Mesendoderm (in vitro differentiated cells): Measurements from ENCODE around the gene PTH.

Source experiments
- DNase-seq: peaks from one replicate; pipeline ENCODE4 v3.0.0; 2013
- H2AK5ac ChIP-seq: 2 replicates; pipeline ENCODE4 v1.6.1; 2013; ENCODE audit warnings: low read length, inconsistent platforms
- H2BK120ac ChIP-seq: 2 replicates; pipeline ENCODE4 v1.6.1; 2013; ENCODE audit warnings: low read depth, mild to moderate bottlenecking, low read length, moderate library complexity, mixed read lengths
- H2BK15ac ChIP-seq: replicated peaks from 2 replicates; pipeline ENCODE4 v1.6.1; 2013; ENCODE audit warnings: low read depth, mild to moderate bottlenecking, moderate library complexity
- H2BK5ac ChIP-seq: 2 replicates; pipeline ENCODE4 v1.6.1; 2013; ENCODE audit warnings: low read length, inconsistent platforms
- H3K18ac ChIP-seq: 2 replicates; pipeline ENCODE4 v1.6.1; 2013; ENCODE audit warnings: mild to moderate bottlenecking, low read length, mixed read lengths
- H3K23ac ChIP-seq: one replicate; pipeline ENCODE4 v1.6.1; 2013; ENCODE audit warnings: low read length
- H3K27ac ChIP-seq: 2 replicates; pipeline ENCODE4 v1.5.1; 2013; ENCODE audit warnings: low read depth, mild to moderate bottlenecking, inconsistent platforms, low read length, moderate library complexity
- H3K27me3 ChIP-seq: 2 replicates; pipeline ENCODE4 v1.6.1; 2013; ENCODE audit warnings: low read length, control low read depth, mild to moderate bottlenecking, inconsistent platforms; ENCODE audit not compliant: insufficient read depth, poor library complexity
- H3K36me3 ChIP-seq: 2 replicates; pipeline ENCODE4 v1.6.1; 2013; ENCODE audit warnings: low read length, inconsistent platforms; ENCODE audit not compliant: control insufficient read depth, insufficient read depth
- H3K4ac ChIP-seq: one replicate; pipeline ENCODE4 v1.6.1; 2013; ENCODE audit warnings: low read depth, mild to moderate bottlenecking, low read length, moderate library complexity
- H3K4me1 ChIP-seq: 2 replicates; pipeline ENCODE4 v1.6.1; 2013; ENCODE audit warnings: low read depth, low read length, inconsistent platforms; ENCODE audit not compliant: control insufficient read depth
- H3K4me2 ChIP-seq: 2 replicates; pipeline ENCODE4 v1.6.1; 2013; ENCODE audit warnings: low read length
- H3K4me3 ChIP-seq: 2 replicates; pipeline ENCODE4 v1.5.1; 2013; ENCODE audit warnings: mild to moderate bottlenecking, low read length
- H3K56ac ChIP-seq: one replicate; pipeline ENCODE4 v1.6.1; 2013; ENCODE audit warnings: low read length
- H3K79me1 ChIP-seq: 2 replicates; pipeline ENCODE4 v1.6.1; 2013; ENCODE audit warnings: low read length, inconsistent platforms
- H3K79me2 ChIP-seq: 2 replicates; pipeline ENCODE4 v1.6.1; 2013; ENCODE audit warnings: mild to moderate bottlenecking, low read length; ENCODE audit not compliant: control insufficient read depth, insufficient read depth
- H3K9ac ChIP-seq: 2 replicates; pipeline ENCODE4 v1.6.1; 2013; ENCODE audit warnings: low read length, inconsistent platforms
- H4K5ac ChIP-seq: one replicate; pipeline ENCODE4 v1.6.1; 2013; ENCODE audit warnings: low read length
- H4K8ac ChIP-seq: one replicate; pipeline ENCODE4 v1.6.1; 2013; ENCODE audit warnings: low read depth, mild to moderate bottlenecking, control low read depth, low read length, moderate library complexity
- WGBS: extraction: QIAGEN DNeasy Blood & Tissue Kit; methylation state at CpG from one replicate; pipeline ENCODE4 v1.1.7; 2013; ENCODE audit warnings: low lambda C conversion rate, missing lambda C conversion rate; ENCODE audit not compliant: insufficient coverage; ENCODE audit errors: extremely low coverage; 5-methylcytosine and 5-hydroxymethylcytosine counted together

The PTH gene

GRCh38 chr11:13502492-13502891, 6.7 kb upstream of the PTH start:
- no peak overlapping the region for H4K8ac ChIP-seq
- H3K4me2 ChIP-seq, result no peak overlapping the region
- H3K79me1 ChIP-seq, result no peaks in the 10 kb centered on the region
- H3K18ac ChIP-seq, result no peak overlapping the region
- H2BK15ac ChIP-seq, result no peak overlapping the region
- no peak overlapping the region for H3K27ac ChIP-seq
- H3K4ac ChIP-seq, result no peak overlapping the region
- no CpG with 5 or more reads among the region's 1 CpG for WGBS
- no peak overlapping the region for H3K4me3 ChIP-seq
- H3K79me2 ChIP-seq, result no peaks in the 10 kb centered on the region
- no peaks in the 10 kb centered on the region for H3K27me3 ChIP-seq
- H3K23ac ChIP-seq, result no peak overlapping the region
- H3K4me1 ChIP-seq, result no peaks in the 10 kb centered on the region
- H3K56ac ChIP-seq, result no peak overlapping the region
- no peak overlapping the region for H3K9ac ChIP-seq
- H2AK5ac ChIP-seq, result no peak overlapping the region
- no peak overlapping the region for H4K5ac ChIP-seq
- no peaks in the 10 kb centered on the region for H3K36me3 ChIP-seq
- H2BK120ac ChIP-seq, result no peak overlapping the region
- no peak overlapping the region for H2BK5ac ChIP-seq
- DNase-seq, result no peak

- Histone ChIP-seq H2BK120ac (no peak overlapping the region), H3K36me3 (no peaks in the 10 kb centered on the region), H3K9ac (no peak overlapping the region), H3K27me3 (no peaks in the 10 kb centered on the region), H2AK5ac (no peak overlapping the region), H2BK15ac (no peak overlapping the region), H3K23ac (no peak overlapping the region), H4K5ac (no peak overlapping the region), H2BK5ac (no peak overlapping the region), H3K4me3 (no peak overlapping the region), H4K8ac (no peak overlapping the region), H3K79me1 (no peaks in the 10 kb centered on the region), H3K18ac (no peak overlapping the region), H3K56ac (no peak overlapping the region), H3K27ac (no peak overlapping the region), H3K79me2 (no peaks in the 10 kb centered on the region), H3K4ac (no peak overlapping the region), H3K4me1 (no peaks in the 10 kb centered on the region), H3K4me2 (no peak overlapping the region)
- peak; percentile 36 for DNase-seq
- no CpG with 5 or more reads among the region's 3 CpGs for WGBS
Measured at GRCh38 chr11:13494051-13494450, 1.7 kb downstream of the PTH start.

- no peaks in the 10 kb centered on the region for H3K36me3 ChIP-seq
- H3K9ac ChIP-seq, result peak overlapping the region; percentile 63
- H2BK120ac ChIP-seq, result no peak overlapping the region
- H2BK15ac ChIP-seq, result no peak overlapping the region
- H3K4me1 ChIP-seq, result no peaks in the 10 kb centered on the region
- no peak overlapping the region for H4K5ac ChIP-seq
- peak overlapping the region; percentile 54 for H3K4me2 ChIP-seq
- no peaks in the 10 kb centered on the region for H3K79me2 ChIP-seq
- H2BK5ac ChIP-seq, result no peak overlapping the region
- DNase-seq, result peak; percentile 91
- H4K8ac ChIP-seq, result no peak overlapping the region
- no peaks in the 10 kb centered on the region for H3K79me1 ChIP-seq
- H3K23ac ChIP-seq, result no peak overlapping the region
- H3K18ac ChIP-seq, result no peak overlapping the region
- no peak overlapping the region for H3K27ac ChIP-seq
- H3K4ac ChIP-seq, result no peak overlapping the region
- no CpG with 5 or more reads among the region's 5 CpGs for WGBS
- H3K27me3 ChIP-seq, result no peaks in the 10 kb centered on the region
- H2AK5ac ChIP-seq, result no peak overlapping the region
- H3K56ac ChIP-seq, result peak overlapping the region; percentile 84
- no peak overlapping the region for H3K4me3 ChIP-seq
Measured at GRCh38 chr11:13487661-13488030, 8.2 kb downstream of the PTH start.

- Histone ChIP-seq H3K4me2 (peak overlapping the region; percentile 54), H3K56ac (peak overlapping the region; percentile 84), H3K9ac (peak overlapping the region; percentile 63), H2BK120ac (no peak overlapping the region), H3K79me2 (no peaks in the 10 kb centered on the region), H3K27ac (no peak overlapping the region), H2AK5ac (no peak overlapping the region), H2BK5ac (no peak overlapping the region), H3K23ac (no peak overlapping the region), H3K18ac (no peak overlapping the region), H3K4me3 (no peak overlapping the region), H2BK15ac (no peak overlapping the region), H3K4ac (no peak overlapping the region), H3K4me1 (no peaks in the 10 kb centered on the region), H3K79me1 (no peaks in the 10 kb centered on the region), H3K36me3 (no peaks in the 10 kb centered on the region), H4K5ac (no peak overlapping the region), H3K27me3 (no peaks in the 10 kb centered on the region), H4K8ac (no peak overlapping the region)
- WGBS, result no CpG with 5 or more reads among the region's 26 CpGs
- peak; percentile 95 for DNase-seq
Measured at GRCh38 chr11:13486926-13487660, 8.7 kb downstream of the PTH start.

- Histone ChIP-seq H2AK5ac (no peak overlapping the region), H2BK120ac (no peak overlapping the region), H3K79me2 (no peaks in the 10 kb centered on the region), H3K36me3 (no peaks in the 10 kb centered on the region), H2BK15ac (no peak overlapping the region), H3K4me2 (no peak overlapping the region), H2BK5ac (no peak overlapping the region), H3K79me1 (no peaks in the 10 kb centered on the region), H3K4me3 (no peak overlapping the region), H4K8ac (no peak overlapping the region), H3K4me1 (no peaks in the 10 kb centered on the region), H3K9ac (no peak overlapping the region), H3K27me3 (no peaks in the 10 kb centered on the region), H3K18ac (no peak overlapping the region), H3K4ac (no peak overlapping the region), H4K5ac (no peak overlapping the region), H3K56ac (no peak overlapping the region), H3K23ac (no peak overlapping the region), H3K27ac (no peak overlapping the region)
- no peak for DNase-seq
- no CpG with 5 or more reads among the region's 9 CpGs for WGBS
Measured at GRCh38 chr11:13480198-13480597, 15.6 kb downstream of the PTH start.

- Histone ChIP-seq H3K9ac (no peak overlapping the region), H3K4ac (no peak overlapping the region), H4K8ac (no peak overlapping the region), H3K4me2 (no peak overlapping the region), H3K27ac (no peak overlapping the region), H2BK15ac (no peak overlapping the region), H3K4me1 (no peaks in the 10 kb centered on the region), H3K79me2 (no peaks in the 10 kb centered on the region), H3K27me3 (no peaks in the 10 kb centered on the region), H2BK5ac (no peak overlapping the region), H2AK5ac (no peak overlapping the region), H2BK120ac (no peak overlapping the region), H4K5ac (no peak overlapping the region), H3K79me1 (no peaks in the 10 kb centered on the region), H3K36me3 (no peaks in the 10 kb centered on the region), H3K23ac (no peak overlapping the region), H3K56ac (no peak overlapping the region), H3K18ac (no peak overlapping the region), H3K4me3 (no peak overlapping the region)
- DNase-seq, result no peak
- no CpG with 5 or more reads among the region's 3 CpGs for WGBS
Measured at GRCh38 chr11:13479688-13480087, 16.1 kb downstream of the PTH start.
